ENCODE data around the gene WIPF3.

The WIPF3 gene

GRCh38 chr7:29884399-29885272 is 78.3 kb downstream of the WIPF3 start:
- no peak for ATAC-seq
- TF ChIP-seq, protein P1, sequence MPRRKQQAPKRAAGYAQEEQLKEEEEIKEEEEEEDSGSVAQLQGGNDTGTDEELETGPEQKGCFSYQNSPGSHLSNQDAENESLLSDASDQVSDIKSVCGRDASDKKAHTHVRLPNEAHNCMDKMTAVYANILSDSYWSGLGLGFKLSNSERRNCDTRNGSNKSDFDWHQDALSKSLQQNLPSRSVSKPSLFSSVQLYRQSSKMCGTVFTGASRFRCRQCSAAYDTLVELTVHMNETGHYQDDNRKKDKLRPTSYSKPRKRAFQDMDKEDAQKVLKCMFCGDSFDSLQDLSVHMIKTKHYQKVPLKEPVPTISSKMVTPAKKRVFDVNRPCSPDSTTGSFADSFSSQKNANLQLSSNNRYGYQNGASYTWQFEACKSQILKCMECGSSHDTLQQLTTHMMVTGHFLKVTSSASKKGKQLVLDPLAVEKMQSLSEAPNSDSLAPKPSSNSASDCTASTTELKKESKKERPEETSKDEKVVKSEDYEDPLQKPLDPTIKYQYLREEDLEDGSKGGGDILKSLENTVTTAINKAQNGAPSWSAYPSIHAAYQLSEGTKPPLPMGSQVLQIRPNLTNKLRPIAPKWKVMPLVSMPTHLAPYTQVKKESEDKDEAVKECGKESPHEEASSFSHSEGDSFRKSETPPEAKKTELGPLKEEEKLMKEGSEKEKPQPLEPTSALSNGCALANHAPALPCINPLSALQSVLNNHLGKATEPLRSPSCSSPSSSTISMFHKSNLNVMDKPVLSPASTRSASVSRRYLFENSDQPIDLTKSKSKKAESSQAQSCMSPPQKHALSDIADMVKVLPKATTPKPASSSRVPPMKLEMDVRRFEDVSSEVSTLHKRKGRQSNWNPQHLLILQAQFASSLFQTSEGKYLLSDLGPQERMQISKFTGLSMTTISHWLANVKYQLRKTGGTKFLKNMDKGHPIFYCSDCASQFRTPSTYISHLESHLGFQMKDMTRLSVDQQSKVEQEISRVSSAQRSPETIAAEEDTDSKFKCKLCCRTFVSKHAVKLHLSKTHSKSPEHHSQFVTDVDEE (CRISPR knock-in tag; IDR thresholded peaks at IDR 0.05): no peak
- TF ChIP-seq ZNF565 (CRISPR knock-in tag; conservative IDR thresholded peaks at IDR 0.05; ENCODE audit: low read depth) (no peak), OSR1 (CRISPR knock-in tag; IDR thresholded peaks at IDR 0.05) (no peak), PATZ1 (CRISPR knock-in tag; IDR thresholded peaks at IDR 0.05; ENCODE audit: borderline replicate concordance) (no peak), CREB5 (CRISPR knock-in tag; IDR thresholded peaks at IDR 0.05; ENCODE audit: low read depth) (no peak), ISL1 (CRISPR knock-in tag; IDR thresholded peaks at IDR 0.05) (no peak), BACH2 (CRISPR knock-in tag; IDR thresholded peaks at IDR 0.05; ENCODE audit: borderline replicate concordance) (no peak), ESRRG (CRISPR knock-in tag; IDR thresholded peaks at IDR 0.05) (no peak), RARB (CRISPR knock-in tag; IDR thresholded peaks at IDR 0.05) (no peak), ZFP30 (CRISPR knock-in tag; IDR thresholded peaks at IDR 0.05) (no peak), ZC3H10 (CRISPR knock-in tag; IDR thresholded peaks at IDR 0.05) (no peak), TOX (CRISPR knock-in tag; IDR thresholded peaks at IDR 0.05; ENCODE audit: borderline replicate concordance) (no peak), CSDC2 (CRISPR knock-in tag; IDR thresholded peaks at IDR 0.05) (no peak), PPARA (CRISPR knock-in tag; IDR thresholded peaks at IDR 0.05; ENCODE audit: borderline replicate concordance) (no peak), CSRNP3 (CRISPR knock-in tag; IDR thresholded peaks at IDR 0.05) (no peak)

- no peak for ATAC-seq
- TF ChIP-seq TOX (CRISPR knock-in tag; IDR thresholded peaks at IDR 0.05; ENCODE audit: borderline replicate concordance): no peak
- TF ChIP-seq POU6F1 (CRISPR knock-in tag; IDR thresholded peaks at IDR 0.05; ENCODE audit: borderline replicate concordance, low read depth): no peak
- TF ChIP-seq ISL1 (CRISPR knock-in tag; IDR thresholded peaks at IDR 0.05): no peak
- TF ChIP-seq ZNF70 (CRISPR knock-in tag; IDR thresholded peaks at IDR 0.05): no peak
- peak; percentile 31; the same call in 1 of the 2 replicates for TF ChIP-seq TCF4 (CRISPR knock-in tag; IDR thresholded peaks at IDR 0.05; ENCODE audit: borderline replicate concordance)
- no peak for TF ChIP-seq ZNF565 (CRISPR knock-in tag; conservative IDR thresholded peaks at IDR 0.05; ENCODE audit: low read depth)
- no peak for TF ChIP-seq CSDC2 (CRISPR knock-in tag; IDR thresholded peaks at IDR 0.05)
These were observed 79.3 kb downstream of the WIPF3 start for GRCh38 chr7:29885626-29886025.

GRCh38 chr7:29886827-29887226 is 80.5 kb downstream of the WIPF3 start:
- ATAC-seq: no peak
- TF ChIP-seq SNAI2 (CRISPR knock-in tag; IDR thresholded peaks at IDR 0.05) (no peak), ARNTL (CRISPR knock-in tag; IDR thresholded peaks at IDR 0.05; ENCODE audit: borderline replicate concordance, low read depth) (no peak), ZNF565 (CRISPR knock-in tag; conservative IDR thresholded peaks at IDR 0.05; ENCODE audit: low read depth) (no peak), BACH2 (CRISPR knock-in tag; IDR thresholded peaks at IDR 0.05; ENCODE audit: borderline replicate concordance) (no peak), ESRRG (CRISPR knock-in tag; IDR thresholded peaks at IDR 0.05) (no peak), ZNF70 (CRISPR knock-in tag; IDR thresholded peaks at IDR 0.05) (no peak), GLIS3 (CRISPR knock-in tag; IDR thresholded peaks at IDR 0.05) (no peak), RARB (CRISPR knock-in tag; IDR thresholded peaks at IDR 0.05) (no peak), ZFP3 (CRISPR knock-in tag; IDR thresholded peaks at IDR 0.05) (no peak), ZFP30 (CRISPR knock-in tag; IDR thresholded peaks at IDR 0.05) (no peak), PATZ1 (CRISPR knock-in tag; IDR thresholded peaks at IDR 0.05; ENCODE audit: borderline replicate concordance) (no peak)
- TF ChIP-seq, protein P1 (CRISPR knock-in tag; IDR thresholded peaks at IDR 0.05): no peak

All from SK-N-SH treated with all-trans-retinoic acid at 6 μM for 48 hours (cell line).